Activated CD4-positive, alpha-beta T cell treated with anti-CD3 and anti-CD28 coated beads, Interleukin-2, amount 10 ng/mL, durations not matched to agents 24 days and 14 days (primary cell): ENCODE measurements around the gene RASA3. TPM values are rescaled to one million over a fixed set of nuclear protein-coding genes. Genes with fewer than 3 reads are reported as not detected.

Experiments used
- DNase-seq: peaks from one replicate; pipeline ENCODE4 v3.0.0; 2022
- H3K27ac Mint-ChIP-seq: one replicate; pipeline ENCODE4 v1.8.0; 2022; ENCODE audit warnings: mild to moderate bottlenecking, mixed read lengths
- H3K27me3 Mint-ChIP-seq: one replicate; pipeline ENCODE4 v1.8.0; 2022; ENCODE audit warnings: mixed read lengths
- H3K36me3 Mint-ChIP-seq: one replicate; pipeline ENCODE4 v1.8.0; 2022; ENCODE audit warnings: low read depth, mild to moderate bottlenecking, mixed read lengths
- H3K4me1 Mint-ChIP-seq: one replicate; pipeline ENCODE4 v1.8.0; 2021; ENCODE audit warnings: mixed read lengths
- H3K4me3 Mint-ChIP-seq: one replicate; pipeline ENCODE4 v1.8.0; 2022; ENCODE audit warnings: mild to moderate bottlenecking, moderate library complexity, mixed read lengths
- H3K9me3 Mint-ChIP-seq: one replicate; pipeline ENCODE4 v1.8.0; 2021; ENCODE audit warnings: mixed read lengths
- intact Hi-C: fragments of 100-400 bp; cut with micrococcal nuclease; formaldehyde crosslinking; loops from one replicate; pipeline ENCODE4 v1.15.1; 2023
- total RNA-seq: library from RNA; stranded (reverse); gene quantifications from 2 replicates; pipeline ENCODE4 v1.2.3, GENCODE V29; 2022

Gene RASA3
- total RNA-seq, 1 donor from 2014 or later, result 15.9 TPM

- H3K27ac Mint-ChIP-seq, result no peak overlapping the region
- no peak overlapping the region for H3K4me3 Mint-ChIP-seq
Measured at GRCh38 chr13:114056205-114057013, 76.0 kb downstream of the RASA3 start.

GRCh38 chr13:114055766-114056165 lies 76.7 kb downstream of the RASA3 start:
- intact Hi-C loops, result no loop called here
- H3K4me3 Mint-ChIP-seq, result no peak overlapping the region
- peaks cover 31% of the 10 kb centered on the region for H3K36me3 Mint-ChIP-seq
- no peaks in the 10 kb centered on the region for H3K9me3 Mint-ChIP-seq
- H3K4me1 Mint-ChIP-seq, result peaks cover 7% of the 10 kb centered on the region
- DNase-seq, result no peak
- no peaks in the 10 kb centered on the region for H3K27me3 Mint-ChIP-seq
- no peak overlapping the region for H3K27ac Mint-ChIP-seq

More at GRCh38 chr13:114056205-114057013, 76.0 kb downstream of the RASA3 start:
- Mint-ChIP-seq H3K9me3 (no peaks in the 10 kb centered on the region), H3K27me3 (no peaks in the 10 kb centered on the region), H3K36me3 (peaks cover 28% of the 10 kb centered on the region), H3K4me1 (peaks cover 7% of the 10 kb centered on the region)
- DNase-seq, result no peak
- intact Hi-C loops, result no loop called here

- Mint-ChIP-seq H3K27ac (no peak overlapping the region), H3K9me3 (no peaks in the 10 kb centered on the region), H3K4me3 (no peak overlapping the region), H3K36me3 (peaks cover 32% of the 10 kb centered on the region), H3K27me3 (no peaks in the 10 kb centered on the region), H3K4me1 (peaks cover 7% of the 10 kb centered on the region)
- DNase-seq, result no peak
- intact Hi-C loops, result no loop called here
Measured at GRCh38 chr13:114054830-114055439, 77.5 kb downstream of the RASA3 start.

GRCh38 chr13:114054264-114054663 lies 78.2 kb downstream of the RASA3 start:
- Mint-ChIP-seq H3K27ac (no peak overlapping the region), H3K36me3 (peaks cover 30% of the 10 kb centered on the region), H3K4me3 (no peak overlapping the region), H3K27me3 (no peaks in the 10 kb centered on the region), H3K9me3 (no peaks in the 10 kb centered on the region), H3K4me1 (peaks cover 11% of the 10 kb centered on the region)
- no peak for DNase-seq
- intact Hi-C loops, result no loop called here

- peaks cover 16% of the 10 kb centered on the region for H3K4me1 Mint-ChIP-seq
- no peak for DNase-seq
- intact Hi-C loops, result no loop called here
- H3K27ac Mint-ChIP-seq, result no peak overlapping the region
- no peak overlapping the region for H3K4me3 Mint-ChIP-seq
- H3K36me3 Mint-ChIP-seq, result peaks cover 34% of the 10 kb centered on the region
- no peaks in the 10 kb centered on the region for H3K27me3 Mint-ChIP-seq
- H3K9me3 Mint-ChIP-seq, result no peaks in the 10 kb centered on the region
Measured at GRCh38 chr13:114053026-114053425, 79.4 kb downstream of the RASA3 start.

GRCh38 chr13:114050536-114051450 lies 81.6 kb downstream of the RASA3 start:
- Mint-ChIP-seq H3K27ac (no peak overlapping the region), H3K4me1 (peaks cover 27% of the 10 kb centered on the region), H3K9me3 (no peaks in the 10 kb centered on the region), H3K4me3 (no peak overlapping the region), H3K36me3 (peaks cover 39% of the 10 kb centered on the region), H3K27me3 (no peaks in the 10 kb centered on the region)
- intact Hi-C loops, result no loop called here
- DNase-seq, result no peak

- peaks cover 37% of the 10 kb centered on the region for H3K36me3 Mint-ChIP-seq
- no peaks in the 10 kb centered on the region for H3K9me3 Mint-ChIP-seq
- peaks cover 29% of the 10 kb centered on the region for H3K4me1 Mint-ChIP-seq
- H3K27ac Mint-ChIP-seq, result no peak overlapping the region
- intact Hi-C loops, result loop anchor here (2.0 kb wide), 1 partner anchor 17 kb away; no protein-coding TSS in a partner anchor
- H3K27me3 Mint-ChIP-seq, result no peaks in the 10 kb centered on the region
- no peak overlapping the region for H3K4me3 Mint-ChIP-seq
- DNase-seq, result no peak
Measured at GRCh38 chr13:114049626-114050101, 82.8 kb downstream of the RASA3 start.

GRCh38 chr13:114049026-114049425 lies 83.4 kb downstream of the RASA3 start:
- H3K4me1 Mint-ChIP-seq, result peaks cover 32% of the 10 kb centered on the region
- peaks cover 37% of the 10 kb centered on the region for H3K36me3 Mint-ChIP-seq
- H3K4me3 Mint-ChIP-seq, result peak overlapping the region; percentile 68
- DNase-seq, result peak; percentile 73
- H3K9me3 Mint-ChIP-seq, result no peaks in the 10 kb centered on the region
- intact Hi-C loops, result loop anchor here (2.0 kb wide), 1 partner anchor 18 kb away; no protein-coding TSS in a partner anchor
- peak overlapping the region; percentile 53 for H3K27ac Mint-ChIP-seq
- no peaks in the 10 kb centered on the region for H3K27me3 Mint-ChIP-seq

- no peak for DNase-seq
- H3K27me3 Mint-ChIP-seq, result no peaks in the 10 kb centered on the region
- no peak overlapping the region for H3K27ac Mint-ChIP-seq
- H3K4me3 Mint-ChIP-seq, result no peak overlapping the region
- intact Hi-C loops, result loop anchor here (2.0 kb wide), 1 partner anchor 18 kb away; no protein-coding TSS in a partner anchor
- peaks cover 38% of the 10 kb centered on the region for H3K36me3 Mint-ChIP-seq
- H3K9me3 Mint-ChIP-seq, result no peaks in the 10 kb centered on the region
- peaks cover 32% of the 10 kb centered on the region for H3K4me1 Mint-ChIP-seq
Measured at GRCh38 chr13:114048443-114048842, 84.0 kb downstream of the RASA3 start.

- Mint-ChIP-seq H3K4me3 (no peak overlapping the region), H3K9me3 (no peaks in the 10 kb centered on the region), H3K4me1 (peaks cover 32% of the 10 kb centered on the region), H3K27ac (no peak overlapping the region), H3K36me3 (peaks cover 41% of the 10 kb centered on the region), H3K27me3 (no peaks in the 10 kb centered on the region)
- DNase-seq, result no peak
- intact Hi-C loops, result no loop called here
Measured at GRCh38 chr13:114047358-114047881, 85.0 kb downstream of the RASA3 start.

- Mint-ChIP-seq H3K9me3 (no peaks in the 10 kb centered on the region), H3K36me3 (peaks cover 39% of the 10 kb centered on the region)
- intact Hi-C loops, result no loop called here
Measured at GRCh38 chr13:114046431-114046975, 85.9 kb downstream of the RASA3 start.

GRCh38 chr13:114045113-114045735 lies 87.2 kb downstream of the RASA3 start:
- no peak for DNase-seq
- Mint-ChIP-seq H3K27ac (no peak overlapping the region), H3K36me3 (peaks cover 36% of the 10 kb centered on the region), H3K9me3 (no peaks in the 10 kb centered on the region), H3K4me3 (no peak overlapping the region), H3K4me1 (peaks cover 30% of the 10 kb centered on the region), H3K27me3 (no peaks in the 10 kb centered on the region)
- intact Hi-C loops, result no loop called here

More at GRCh38 chr13:114046431-114046975, 85.9 kb downstream of the RASA3 start:
- no peak for DNase-seq
- H3K27ac Mint-ChIP-seq, result no peak overlapping the region
- peaks cover 32% of the 10 kb centered on the region for H3K4me1 Mint-ChIP-seq
- no peaks in the 10 kb centered on the region for H3K27me3 Mint-ChIP-seq
- H3K4me3 Mint-ChIP-seq, result no peak overlapping the region

- no peaks in the 10 kb centered on the region for H3K9me3 Mint-ChIP-seq
- H3K4me3 Mint-ChIP-seq, result no peak overlapping the region
- H3K27me3 Mint-ChIP-seq, result no peaks in the 10 kb centered on the region
- H3K27ac Mint-ChIP-seq, result peak overlapping the region; percentile 75
- H3K36me3 Mint-ChIP-seq, result peaks cover 37% of the 10 kb centered on the region
- intact Hi-C loops, result no loop called here
- H3K4me1 Mint-ChIP-seq, result peaks cover 25% of the 10 kb centered on the region
- no peak for DNase-seq
Measured at GRCh38 chr13:114044486-114044885, 87.9 kb downstream of the RASA3 start.
